Esophagus muscularis mucosa (tissue), 4 donors: Measurements from ENCODE around the gene KRTAP4-5.

Experiments used
- CTCF ChIP-seq, 3 experiments: fragments of 200-600 bp in 2 of 3; fragments of 450-650 bp in 1 of 3; sonication (generic) in 2 of 3; IDR thresholded peaks; one replicate each; pipeline ENCODE4 v1.5.1; 2017 to 2019; ENCODE audit warnings: antibody characterized with exemption in 3 of 3, mild to moderate bottlenecking in 2 of 3, moderate library complexity in 1 of 3
- EP300 ChIP-seq: sonication (generic); formaldehyde crosslinking; IDR thresholded peaks from one replicate; pipeline ENCODE4 v1.6.1; 2017; ENCODE audit warnings: antibody characterized with exemption
- POLR2A ChIP-seq: fragments of 450-650 bp; IDR thresholded peaks from one replicate; pipeline ENCODE4 v1.6.1; 2017; ENCODE audit warnings: antibody characterized with exemption, moderate library complexity, mild to moderate bottlenecking, low read depth
- POLR2AphosphoS5 ChIP-seq, 2 donors: sonication (generic); formaldehyde crosslinking; IDR thresholded peaks; one replicate each; pipeline ENCODE4 v1.6.1; 2017; ENCODE audit warnings: antibody characterized with exemption in 2 of 2

GRCh38 chr17:41196068-41196467, 46.4 kb upstream of the KRTAP4-5 start:
- TF ChIP-seq POLR2AphosphoS5 (IDR thresholded peaks at IDR 0.05): no peak
- no peak for TF ChIP-seq CTCF (IDR thresholded peaks at IDR 0.05)
- no peak for TF ChIP-seq POLR2A
- no peak for TF ChIP-seq EP300
